ENCODE measurements around the gene MLLT3. TPM values are rescaled to one million over a fixed set of nuclear protein-coding genes. Genes with fewer than 3 reads are reported as not detected.

The MLLT3 gene
- total and polyA plus RNA-seq, 8 donors, result 6.5 to 48.7 (median 24.4) TPM

GRCh38 chr9:20563917-20564316 is 58.4 kb downstream of the MLLT3 start:
- Histone ChIP-seq H3K9me3 (no peaks in the 10 kb centered on the region), H3K36me3 (no peaks in the 10 kb centered on the region), H3K4me1 (peaks cover 10 to 60% (median 40%) of the 10 kb centered on the region in 4 donors), H3K27me3 (no peaks in the 10 kb centered on the region), H3K4me3 (no peak overlapping the region), H3K27ac (no peak overlapping the region)
- WGBS, 5 donors, result 21 to 33% (median 31%) methylated on average over 1 of the region's 1 CpG
- no peak for TF ChIP-seq POLR2AphosphoS5 (IDR thresholded peaks at IDR 0.05)
- TF ChIP-seq POLR2A (IDR thresholded peaks at IDR 0.05), result no peak
- TF ChIP-seq, protein P1, sequence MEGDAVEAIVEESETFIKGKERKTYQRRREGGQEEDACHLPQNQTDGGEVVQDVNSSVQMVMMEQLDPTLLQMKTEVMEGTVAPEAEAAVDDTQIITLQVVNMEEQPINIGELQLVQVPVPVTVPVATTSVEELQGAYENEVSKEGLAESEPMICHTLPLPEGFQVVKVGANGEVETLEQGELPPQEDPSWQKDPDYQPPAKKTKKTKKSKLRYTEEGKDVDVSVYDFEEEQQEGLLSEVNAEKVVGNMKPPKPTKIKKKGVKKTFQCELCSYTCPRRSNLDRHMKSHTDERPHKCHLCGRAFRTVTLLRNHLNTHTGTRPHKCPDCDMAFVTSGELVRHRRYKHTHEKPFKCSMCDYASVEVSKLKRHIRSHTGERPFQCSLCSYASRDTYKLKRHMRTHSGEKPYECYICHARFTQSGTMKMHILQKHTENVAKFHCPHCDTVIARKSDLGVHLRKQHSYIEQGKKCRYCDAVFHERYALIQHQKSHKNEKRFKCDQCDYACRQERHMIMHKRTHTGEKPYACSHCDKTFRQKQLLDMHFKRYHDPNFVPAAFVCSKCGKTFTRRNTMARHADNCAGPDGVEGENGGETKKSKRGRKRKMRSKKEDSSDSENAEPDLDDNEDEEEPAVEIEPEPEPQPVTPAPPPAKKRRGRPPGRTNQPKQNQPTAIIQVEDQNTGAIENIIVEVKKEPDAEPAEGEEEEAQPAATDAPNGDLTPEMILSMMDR (IDR thresholded peaks at IDR 0.05), result no peak
- TF ChIP-seq EP300 (IDR thresholded peaks at IDR 0.05), result no peak
- no peak for DNase-seq
- intact Hi-C loops (cut with DNase I; ENCODE audit: low total_unique reads), result no loop called here

DNA sequence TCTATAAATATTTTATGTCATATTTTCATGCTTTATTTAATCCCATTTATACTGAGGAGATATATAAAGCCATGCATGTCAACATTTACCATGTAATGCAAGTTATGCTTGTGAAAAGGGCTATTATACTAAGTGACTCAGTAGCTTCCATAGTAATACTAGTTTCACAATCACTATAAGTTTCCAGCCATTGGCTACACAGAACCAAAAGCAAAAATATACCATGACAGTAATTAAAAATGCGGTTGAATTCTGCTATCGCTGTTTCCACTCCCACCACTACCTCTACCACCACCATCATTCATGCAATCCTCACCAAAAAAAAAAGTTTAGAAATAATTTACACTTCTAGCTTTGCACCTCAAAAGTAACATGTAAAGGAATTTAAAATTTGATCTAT is 60.2 kb downstream of the MLLT3 start:
- Histone ChIP-seq H3K4me3 (no peak overlapping the region), H3K9me3 (no peaks in the 10 kb centered on the region), H3K4me1 (peaks cover 19 to 68% (median 43%) of the 10 kb centered on the region in 4 donors), H3K36me3 (no peaks in the 10 kb centered on the region), H3K27me3 (no peaks in the 10 kb centered on the region), H3K27ac (no peak overlapping the region)
- TF ChIP-seq EP300 (IDR thresholded peaks at IDR 0.05) (no peak), POLR2A (IDR thresholded peaks at IDR 0.05) (no peak), POLR2AphosphoS5 (IDR thresholded peaks at IDR 0.05) (no peak)
- TF ChIP-seq, protein P1 (IDR thresholded peaks at IDR 0.05), result no peak
- 76 to 95% (median 91%) methylated on average over 2 of the region's 2 CpGs for WGBS, 5 donors
- DNase-seq, result no peak
- intact Hi-C loops (cut with DNase I; ENCODE audit: low total_unique reads), result no loop called here

DNA sequence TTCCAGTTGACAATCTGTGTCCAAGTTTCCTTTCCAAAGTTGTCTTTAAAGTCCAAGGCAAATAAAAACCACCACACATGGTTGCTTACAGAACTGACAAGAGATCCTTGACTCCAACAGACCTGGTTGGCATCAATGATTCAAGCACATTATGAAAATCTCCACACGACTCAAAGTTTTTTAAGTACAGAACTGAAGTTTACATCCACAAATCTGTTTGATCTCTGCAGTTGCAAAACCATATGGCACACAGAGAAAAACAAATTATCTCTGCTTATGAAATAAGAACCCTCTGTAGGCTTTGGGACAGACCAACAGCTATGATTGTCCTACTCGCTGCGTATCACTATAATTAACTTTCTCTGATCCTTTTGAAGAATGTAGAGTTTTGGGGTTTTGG is 60.8 kb downstream of the MLLT3 start:
- no peaks in the 10 kb centered on the region for H3K9me3 ChIP-seq

DNA sequence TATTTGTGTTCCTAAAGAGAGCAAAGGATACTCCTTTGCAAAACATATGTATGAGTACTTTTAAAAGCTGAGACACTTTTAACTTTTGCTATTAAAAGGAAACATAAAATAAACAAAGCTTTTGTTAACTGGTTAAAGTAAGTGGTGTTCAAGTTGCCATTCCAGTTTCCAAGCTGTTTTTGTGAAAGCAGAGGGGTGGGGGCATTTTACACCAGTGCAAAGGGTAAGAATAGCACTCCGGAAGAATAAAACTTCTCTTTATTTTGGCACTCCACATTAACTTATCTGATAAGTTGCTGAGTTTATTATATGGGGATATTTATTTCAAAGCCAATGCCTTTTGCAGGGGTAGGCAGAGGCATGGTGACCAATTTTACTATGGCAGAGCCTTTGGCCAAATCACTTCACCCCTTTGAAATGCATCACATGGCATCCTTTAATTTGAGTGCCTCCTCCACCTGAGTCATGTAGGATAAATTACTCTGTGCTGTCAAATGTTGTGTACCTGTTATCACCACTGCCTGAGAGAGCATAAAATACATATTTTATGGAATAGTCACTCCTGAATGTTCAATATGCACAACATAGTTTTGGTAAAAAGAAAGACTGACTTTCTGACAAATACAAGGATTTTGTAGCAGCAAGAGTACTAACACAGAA is 62.9 kb downstream of the MLLT3 start:
- Histone ChIP-seq H3K4me1 (peaks cover 22 to 71% (median 45%) of the 10 kb centered on the region in 4 donors), H3K36me3 (no peaks in the 10 kb centered on the region), H3K4me3 (no peak overlapping the region), H3K9me3 (no peaks in the 10 kb centered on the region), H3K27ac (no peak overlapping the region), H3K27me3 (no peaks in the 10 kb centered on the region)
- peak in 1 of 2 donors; percentile 34 for DNase-seq
- WGBS, 5 donors, result 23 to 38% (median 24%) methylated on average over 1 of the region's 1 CpG
- intact Hi-C loops (cut with DNase I; ENCODE audit: low total_unique reads), result no loop called here
- no peak for TF ChIP-seq POLR2AphosphoS5 (IDR thresholded peaks at IDR 0.05)
- no peak for TF ChIP-seq EP300 (IDR thresholded peaks at IDR 0.05)
- no peak for TF ChIP-seq POLR2A (IDR thresholded peaks at IDR 0.05)
- TF ChIP-seq, protein P1 (IDR thresholded peaks at IDR 0.05), result no peak

More for the DNA sequence above, 60.8 kb downstream of the MLLT3 start:
- WGBS, 5 donors, result 70 to 84% (median 77%) methylated on average over 3 of the region's 3 CpGs
- Histone ChIP-seq H3K4me1 (peaks cover 19 to 65% (median 41%) of the 10 kb centered on the region in 4 donors), H3K36me3 (no peaks in the 10 kb centered on the region), H3K4me3 (no peak overlapping the region), H3K27ac (no peak overlapping the region), H3K27me3 (no peaks in the 10 kb centered on the region)
- intact Hi-C loops (cut with DNase I; ENCODE audit: low total_unique reads), result no loop called here
- no peak for DNase-seq
- TF ChIP-seq EP300 (IDR thresholded peaks at IDR 0.05) (no peak), POLR2A (IDR thresholded peaks at IDR 0.05) (no peak), POLR2AphosphoS5 (IDR thresholded peaks at IDR 0.05) (no peak)
- TF ChIP-seq, protein P1 (IDR thresholded peaks at IDR 0.05), result no peak
